Natural killer cell treated with Interleukin-12 subunit alpha and Interleukin-12 subunit beta and Interleukin-15 and Interleukin-18, amount 100 ng/mL, for 72 hours (primary cell): Measurements from ENCODE around the gene CPNE6. TPM values are rescaled to one million over a fixed set of nuclear protein-coding genes. Genes with fewer than 3 reads are reported as not detected.

ENCODE experiments used
- ATAC-seq, 2 donors: fragments of 150-1000 bp; cut with Tn5 transposase in 1 of 2; sonication (Bioruptor Pico), chemical (Tn5 transposase) in 1 of 2; 2 replicates each; pipeline ENCODE4 v1.10.0; 2021
- DNase-seq: peaks from one replicate; pipeline ENCODE4 v3.0.0; 2022; ENCODE audit warnings: low spot score
- H3K27ac Mint-ChIP-seq, 2 donors: 1 replicate in 1 of 2; 2 replicates in 1 of 2; pipeline ENCODE4 v1.8.0; 2022; ENCODE audit warnings: mixed read lengths in 2 of 2, mild to moderate bottlenecking in 1 of 2, moderate library complexity in 1 of 2
- H3K27me3 Mint-ChIP-seq, 2 donors: 1 replicate in 1 of 2; 2 replicates in 1 of 2; pipeline ENCODE4 v1.8.0; 2022; ENCODE audit warnings: mixed read lengths in 2 of 2
- H3K36me3 Mint-ChIP-seq: one replicate; pipeline ENCODE4 v1.8.0; 2022; ENCODE audit warnings: mixed read lengths
- H3K4me1 Mint-ChIP-seq, 2 donors: 1 replicate in 1 of 2; 2 replicates in 1 of 2; pipeline ENCODE4 v1.8.0; 2022; ENCODE audit warnings: low read depth in 2 of 2, mixed read lengths in 2 of 2, mild to moderate bottlenecking in 1 of 2
- H3K4me3 Mint-ChIP-seq: one replicate; pipeline ENCODE4 v1.8.0; 2022; ENCODE audit warnings: mixed read lengths
- H3K9me3 Mint-ChIP-seq: 2 replicates; pipeline ENCODE4 v1.8.0; 2022; ENCODE audit warnings: mixed read lengths
- total RNA-seq, 2 donors: library from RNA; stranded (reverse); gene quantifications; one replicate each; pipeline ENCODE4 v1.2.3, GENCODE V29; 2022

Gene CPNE6
- total RNA-seq, 2 donors from 2014 or later: not detected

DNA sequence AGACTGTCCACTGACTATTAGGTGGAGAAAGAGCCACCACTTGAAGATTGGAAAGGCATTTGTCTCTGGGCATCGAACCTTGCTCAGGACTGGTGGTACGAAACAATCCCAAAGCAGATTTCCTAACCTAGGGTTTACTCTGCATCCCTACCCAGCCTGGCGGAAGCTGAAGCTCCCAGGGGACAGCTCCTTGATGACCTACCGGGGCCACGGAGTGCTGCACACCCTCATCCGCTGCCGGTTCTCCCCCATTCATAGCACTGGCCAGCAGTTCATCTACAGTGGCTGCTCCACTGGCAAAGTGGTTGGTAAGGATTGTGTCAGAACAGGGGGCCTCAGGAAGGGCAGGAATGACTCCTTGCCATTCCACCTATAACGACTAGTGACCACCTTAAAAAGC is 49.8 kb downstream of the CPNE6 start:
- Mint-ChIP-seq H3K4me3 (no peak overlapping the region), H3K9me3 (no peaks in the 10 kb centered on the region), H3K36me3 (peaks cover 19% of the 10 kb centered on the region), H3K27me3 (no peaks in the 10 kb centered on the region), H3K27ac (no peak overlapping the region), H3K4me1 (peaks cover 8 to 10% of the 10 kb centered on the region in 2 donors)
- DNase-seq: peak; percentile 37
- ATAC-seq: no peak

DNA sequence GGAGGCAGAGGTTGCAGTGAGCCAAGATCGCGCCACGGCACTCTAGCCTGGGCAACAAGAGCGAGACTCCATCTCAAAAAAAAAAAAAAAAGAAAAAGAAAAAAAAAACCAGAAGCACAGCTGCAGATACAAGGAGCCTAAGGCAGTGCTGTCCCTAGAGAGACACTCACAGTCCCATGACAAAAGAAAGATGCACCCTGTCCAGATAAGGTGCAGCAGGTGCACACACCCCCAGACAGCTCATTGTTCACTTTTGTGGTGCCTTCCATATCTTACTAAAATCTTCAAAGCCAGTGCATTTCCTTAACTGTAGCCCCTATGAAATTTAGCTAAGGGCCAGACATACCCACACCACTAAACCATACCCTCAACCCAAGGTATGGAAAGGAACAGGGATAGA is 51.1 kb downstream of the CPNE6 start:
- ATAC-seq (no peak), DNase-seq (peak; percentile 3)
- Mint-ChIP-seq H3K27me3 (no peaks in the 10 kb centered on the region), H3K27ac (peak overlapping the region in 1 of 2 donors; percentile 68), H3K9me3 (no peaks in the 10 kb centered on the region), H3K4me1 (peaks cover 0 to 4% of the 10 kb centered on the region in 2 donors), H3K4me3 (no peak overlapping the region), H3K36me3 (peaks cover 14% of the 10 kb centered on the region)

DNA sequence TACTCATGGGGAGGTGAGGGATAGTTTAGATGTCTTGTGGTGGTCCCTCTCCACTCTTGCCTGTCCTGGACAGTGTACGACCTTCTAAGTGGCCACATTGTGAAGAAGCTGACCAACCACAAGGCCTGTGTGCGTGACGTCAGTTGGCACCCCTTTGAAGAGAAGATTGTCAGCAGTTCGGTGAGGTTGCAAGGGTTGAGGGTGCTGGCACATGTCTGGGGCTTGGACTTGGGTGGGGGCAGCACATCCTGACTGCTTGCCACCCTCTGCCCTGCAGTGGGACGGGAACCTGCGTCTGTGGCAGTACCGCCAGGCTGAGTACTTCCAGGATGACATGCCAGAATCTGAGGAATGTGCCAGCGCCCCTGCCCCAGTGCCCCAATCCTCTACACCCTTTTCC is 51.5 kb downstream of the CPNE6 start:
- peaks cover 14% of the 10 kb centered on the region for H3K36me3 Mint-ChIP-seq
- no peak for ATAC-seq
- H3K4me3 Mint-ChIP-seq: no peak overlapping the region

GRCh38 chr14:24123424-24124417 is 52.4 kb downstream of the CPNE6 start:
- DNase-seq: peak; percentile 31
- peak overlapping the region in 1 of 2 donors; percentile 77 for H3K27ac Mint-ChIP-seq
- no peaks in the 10 kb centered on the region for H3K4me1 Mint-ChIP-seq
- no peak overlapping the region for H3K4me3 Mint-ChIP-seq
- H3K27me3 Mint-ChIP-seq: no peaks in the 10 kb centered on the region
- H3K9me3 Mint-ChIP-seq: no peaks in the 10 kb centered on the region
- ATAC-seq: peak; percentile 11 to 32
- H3K36me3 Mint-ChIP-seq: peaks cover 8% of the 10 kb centered on the region

More for the DNA sequence above, 51.5 kb downstream of the CPNE6 start:
- Mint-ChIP-seq H3K27me3 (no peaks in the 10 kb centered on the region), H3K9me3 (no peaks in the 10 kb centered on the region), H3K27ac (peak overlapping the region in 1 of 2 donors; percentile 68), H3K4me1 (peaks cover 0 to 4% of the 10 kb centered on the region in 2 donors)
- peak; percentile 40 for DNase-seq

DNA sequence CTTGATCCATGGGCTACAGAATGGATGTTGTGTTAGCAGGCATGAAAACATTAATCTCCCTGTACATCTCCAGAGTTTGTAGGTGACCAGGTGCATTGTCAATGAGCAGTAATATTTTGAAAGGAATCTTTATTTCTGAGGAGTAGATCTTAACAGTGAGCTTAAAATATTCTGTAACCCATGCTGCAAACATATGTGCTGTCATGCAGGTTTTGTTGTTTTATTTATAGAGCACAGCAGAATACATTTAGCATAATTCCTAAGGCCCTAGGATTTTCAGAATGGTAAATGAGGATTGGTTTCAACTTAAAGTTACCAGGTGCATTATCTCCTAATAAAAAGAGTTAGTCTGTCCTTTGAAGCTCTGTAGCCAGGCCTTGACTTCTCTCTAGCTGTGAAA is 55.6 kb downstream of the CPNE6 start:
- Mint-ChIP-seq H3K36me3 (no peaks in the 10 kb centered on the region), H3K4me3 (no peak overlapping the region), H3K9me3 (no peaks in the 10 kb centered on the region), H3K27me3 (no peaks in the 10 kb centered on the region), H3K4me1 (no peaks in the 10 kb centered on the region), H3K27ac (no peak overlapping the region)
- DNase-seq (no peak), ATAC-seq (no peak)

GRCh38 chr14:24127673-24128072 is 56.3 kb downstream of the CPNE6 start:
- H3K9me3 Mint-ChIP-seq: no peaks in the 10 kb centered on the region
- no peaks in the 10 kb centered on the region for H3K36me3 Mint-ChIP-seq
- no peak overlapping the region for H3K4me3 Mint-ChIP-seq
- no peaks in the 10 kb centered on the region for H3K4me1 Mint-ChIP-seq
- no peaks in the 10 kb centered on the region for H3K27me3 Mint-ChIP-seq
- peak; percentile 41 for DNase-seq
- H3K27ac Mint-ChIP-seq: no peak overlapping the region
- ATAC-seq: no peak

Other genes starting within 250 kb of the CPNE6 start
- gene DHRS4, start 117.8 kb upstream of the CPNE6 start, total RNA-seq: 10 to 100 TPM; 12.3 to 19.0 TPM
- 10 to 100 TPM; 13.7 to 16.5 TPM for gene DHRS4L2, start 82.6 kb upstream of the CPNE6 start, total RNA-seq
- under 1 TPM; 0.10 to 0.50 TPM for gene CARMIL3, start 19.6 kb upstream of the CPNE6 start, total RNA-seq
- 10 to 100 TPM; 30.4 to 68.3 TPM for gene PCK2, start 22.7 kb downstream of the CPNE6 start, total RNA-seq
- 10 to 100 TPM; 87.4 to 96.1 TPM for gene DCAF11, start 43.2 kb downstream of the CPNE6 start, total RNA-seq
- gene NRL, start 43.4 kb downstream of the CPNE6 start, total RNA-seq: 1 to 10 TPM; 1.8 to 2.2 TPM
- gene FITM1, start 59.1 kb downstream of the CPNE6 start, total RNA-seq: 1 to 10 TPM in 1 of 2 donors, under 1 TPM in 1; 0.67 to 1.8 TPM
- gene PSME1, start 64.6 kb downstream of the CPNE6 start, total RNA-seq: 100 to 1,000 TPM; 237 to 406 TPM
- gene EMC9, start 70.0 kb downstream of the CPNE6 start, total RNA-seq: 10 to 100 TPM; 28.7 to 37.5 TPM
- gene PSME2, start 75.0 kb downstream of the CPNE6 start, total RNA-seq: 100 to 1,000 TPM; 600 to 673 TPM
- gene RNF31, start 75.9 kb downstream of the CPNE6 start, total RNA-seq: 100 to 1,000 TPM; 115 to 170 TPM
- 100 to 1,000 TPM; 135 to 227 TPM for gene IRF9, start 89.7 kb downstream of the CPNE6 start, total RNA-seq
- gene REC8, start 100.5 kb downstream of the CPNE6 start, total RNA-seq: 10 to 100 TPM; 52.1 to 85.9 TPM
- 100 to 1,000 TPM in 1 of 2 donors, 10 to 100 TPM in 1; 52.8 to 145 TPM for gene IPO4, start 117.3 kb downstream of the CPNE6 start, total RNA-seq
- 10 to 100 TPM; 27.6 to 30.2 TPM for gene TM9SF1, start 123.9 kb downstream of the CPNE6 start, total RNA-seq
- gene TSSK4, start 134.1 kb downstream of the CPNE6 start, total RNA-seq: under 1 TPM in 1 of 2 donors, not detected in 1; 0.95 TPM
- 10 to 100 TPM; 66.2 to 95.0 TPM for gene CHMP4A, start 141.9 kb downstream of the CPNE6 start, total RNA-seq
- gene MDP1, start 144.5 kb downstream of the CPNE6 start, total RNA-seq: 10 to 100 TPM in 1 of 2 donors, 1 to 10 TPM in 1; 9.1 to 11.3 TPM
- gene NEDD8, start 160.8 kb downstream of the CPNE6 start, total RNA-seq: 100 to 1,000 TPM; 196 to 199 TPM
- gene GMPR2, start 161.4 kb downstream of the CPNE6 start, total RNA-seq: 10 to 100 TPM; 40.5 to 54.5 TPM
- 100 to 1,000 TPM in 1 of 2 donors, 10 to 100 TPM in 1; 77.7 to 103 TPM for gene TINF2, start 171.1 kb downstream of the CPNE6 start, total RNA-seq
- 1 to 10 TPM; 2.5 to 8.7 TPM for gene TGM1, start 191.6 kb downstream of the CPNE6 start, total RNA-seq
- 10 to 100 TPM; 37.6 to 47.5 TPM for gene RABGGTA, start 200.0 kb downstream of the CPNE6 start, total RNA-seq
- gene DHRS1, start 228.2 kb downstream of the CPNE6 start, total RNA-seq: 10 to 100 TPM; 15.6 to 17.4 TPM
- gene NOP9, start 228.3 kb downstream of the CPNE6 start, total RNA-seq: 10 to 100 TPM; 38.5 to 59.0 TPM
- 10 to 100 TPM in 1 of 2 donors, 1 to 10 TPM in 1; 6.8 to 20.2 TPM for gene CIDEB, start 236.4 kb downstream of the CPNE6 start, total RNA-seq
- gene LTB4R2, start 238.6 kb downstream of the CPNE6 start, total RNA-seq: 10 to 100 TPM; 13.7 to 27.1 TPM
- gene LTB4R, start 239.9 kb downstream of the CPNE6 start, total RNA-seq: 10 to 100 TPM; 13.2 to 37.3 TPM